GM19099 (cell line): ENCODE results near the gene FOCAD.

Source experiments
- POLR2A ChIP-seq: IDR thresholded peaks from 3 replicates; pipeline ENCODE4 v1.6.1; 2011; ENCODE audit warnings: low read depth; ENCODE audit not compliant: insufficient read length; ENCODE audit errors: extremely low read depth

Gene FOCAD, protein sequence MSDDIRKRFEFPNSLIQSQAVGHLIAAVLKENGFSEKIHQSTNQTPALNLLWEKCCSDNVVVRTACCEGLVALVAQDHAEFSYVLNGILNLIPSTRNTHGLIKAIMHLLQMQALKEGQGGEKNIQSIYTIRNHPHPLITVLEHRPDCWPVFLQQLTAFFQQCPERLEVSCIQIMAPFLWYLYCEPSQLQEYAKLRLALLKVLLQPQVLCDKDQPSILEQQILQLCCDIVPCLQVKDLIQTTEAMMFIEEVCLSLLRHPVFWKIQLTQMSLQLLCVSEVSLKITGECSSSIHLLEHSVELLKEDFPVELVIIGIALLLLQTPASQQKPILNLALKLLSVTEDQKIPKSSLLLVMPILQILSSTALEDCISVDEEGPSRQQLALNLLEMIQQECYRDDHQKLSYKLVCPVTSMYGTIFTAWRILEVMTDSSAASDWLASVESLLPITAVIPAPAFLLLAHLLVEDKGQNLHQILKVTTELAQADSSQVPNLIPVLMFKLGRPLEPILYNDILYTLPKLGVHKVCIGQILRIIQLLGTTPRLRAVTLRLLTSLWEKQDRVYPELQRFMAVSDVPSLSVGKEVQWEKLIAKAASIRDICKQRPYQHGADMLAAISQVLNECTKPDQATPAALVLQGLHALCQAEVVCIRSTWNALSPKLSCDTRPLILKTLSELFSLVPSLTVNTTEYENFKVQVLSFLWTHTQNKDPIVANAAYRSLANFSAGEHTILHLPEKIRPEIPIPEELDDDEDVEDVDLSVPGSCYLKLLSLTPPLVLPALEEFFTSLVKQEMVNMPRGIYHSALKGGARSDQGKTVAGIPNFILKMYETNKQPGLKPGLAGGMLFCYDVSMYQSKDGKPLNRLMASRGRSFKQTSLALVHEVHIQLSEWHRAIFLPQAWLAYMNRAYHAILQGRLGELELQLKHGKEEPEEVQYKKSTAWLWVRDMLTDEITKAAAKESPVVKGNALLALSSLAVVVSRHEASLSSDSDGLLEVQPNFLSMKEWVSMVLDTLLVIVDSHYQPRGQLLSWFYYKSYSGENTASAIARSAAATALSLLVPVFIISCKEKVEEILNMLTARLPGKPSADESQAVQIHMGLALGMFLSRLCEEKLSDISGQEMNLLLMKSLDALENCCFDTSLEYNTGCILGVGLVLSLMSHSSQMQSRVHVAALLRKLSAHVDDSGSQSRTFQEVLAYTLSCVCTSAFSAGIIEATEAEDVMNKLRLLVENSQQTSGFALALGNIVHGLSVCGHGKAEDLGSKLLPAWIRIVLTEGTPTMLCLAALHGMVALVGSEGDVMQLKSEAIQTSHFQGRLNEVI (N-terminal part only)

GRCh38 chr9:20684035-20684874 lies at the start of gene FOCAD:
FOCAD (plus strand) TSS chr9:20684259; CDS start chr9:20715354, 31,095 bp downstream.
- TF ChIP-seq POLR2A: peak; percentile 99

DNA sequence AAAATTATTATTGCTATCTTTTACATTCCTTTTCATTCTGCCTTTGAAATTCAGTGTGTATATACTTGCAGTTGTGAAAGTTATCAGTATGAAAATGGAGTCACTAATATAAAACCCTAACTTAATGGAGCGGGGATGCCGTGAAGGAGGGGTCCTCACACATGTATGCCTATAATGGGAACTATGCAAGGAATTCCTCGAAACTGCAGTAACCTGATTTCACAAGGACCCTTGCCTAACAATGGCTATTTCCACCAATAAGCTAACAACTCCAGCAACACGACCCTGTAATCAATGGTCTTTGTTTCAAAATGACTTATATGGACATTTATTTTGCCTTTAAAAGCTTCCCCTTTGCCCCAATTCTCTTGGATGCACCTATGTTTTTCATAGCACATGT lies 49.2 kb upstream of the FOCAD start:
- no peak for TF ChIP-seq POLR2A

- TF ChIP-seq POLR2A: no peak
Observed at GRCh38 chr9:20636888-20637440, 47.1 kb upstream of the FOCAD start.

DNA sequence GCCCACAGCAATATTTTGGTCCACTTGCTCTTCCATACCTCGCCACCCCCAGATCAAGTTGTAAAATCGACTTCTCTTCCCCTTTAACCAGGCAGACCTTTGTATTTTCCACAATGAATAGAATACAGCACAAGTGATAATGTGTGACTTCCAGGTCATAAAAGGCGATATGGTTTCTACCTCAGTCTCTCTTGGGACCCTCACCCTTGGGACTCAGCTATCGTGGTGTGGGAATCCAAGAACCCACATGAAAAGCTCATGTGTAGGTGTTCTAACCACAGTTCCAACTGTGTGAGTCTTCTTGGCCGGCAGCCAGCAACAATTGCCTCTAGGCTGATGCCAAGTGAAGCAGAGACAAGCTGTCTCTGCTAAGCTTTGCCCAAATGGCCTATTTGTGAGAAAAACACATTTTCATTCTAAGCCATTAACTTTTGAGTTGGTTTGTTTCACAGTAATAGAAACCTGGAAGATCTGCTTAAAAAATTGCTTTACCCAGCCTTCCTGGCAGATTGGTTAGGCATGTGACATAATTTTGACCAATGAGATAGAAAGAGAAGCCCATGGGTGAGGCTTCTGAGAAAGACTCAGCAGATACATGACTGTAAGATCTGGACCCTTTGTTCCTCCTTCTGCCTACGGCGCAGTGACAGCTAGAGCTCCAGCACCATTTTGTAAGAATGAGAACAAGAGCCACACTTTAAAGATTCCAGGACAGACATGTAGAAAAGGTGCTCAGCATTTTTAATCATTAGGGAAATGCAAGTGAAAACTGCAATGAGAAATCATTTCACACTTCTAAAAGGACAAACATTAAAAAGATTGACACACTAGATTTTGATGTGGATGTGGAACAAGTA lies 43.5 kb upstream of the FOCAD start:
- TF ChIP-seq POLR2A: peak; percentile 53

GRCh38 chr9:20642045-20642444 lies 42.0 kb upstream of the FOCAD start:
- no peak for TF ChIP-seq POLR2A

DNA sequence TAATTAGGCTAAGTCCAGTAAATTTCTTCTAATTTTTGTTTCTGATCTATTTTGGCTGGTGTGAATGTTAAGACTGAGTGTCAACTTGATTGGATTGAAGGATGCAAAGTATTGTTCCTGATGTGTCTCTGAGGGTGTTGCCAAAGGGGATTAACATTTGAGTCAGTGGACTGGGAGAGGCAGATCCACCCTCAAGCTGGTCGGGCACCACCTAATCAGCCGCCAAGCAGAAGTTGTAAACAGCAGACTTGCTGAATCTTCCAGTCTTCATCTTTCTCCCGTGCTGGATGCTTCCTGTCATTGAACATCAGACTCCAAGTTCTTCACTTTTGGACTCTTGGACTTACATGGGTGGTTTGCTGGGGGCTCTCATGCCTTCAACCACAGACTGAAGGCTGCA lies 40.4 kb upstream of the FOCAD start:
- no peak for TF ChIP-seq POLR2A

DNA sequence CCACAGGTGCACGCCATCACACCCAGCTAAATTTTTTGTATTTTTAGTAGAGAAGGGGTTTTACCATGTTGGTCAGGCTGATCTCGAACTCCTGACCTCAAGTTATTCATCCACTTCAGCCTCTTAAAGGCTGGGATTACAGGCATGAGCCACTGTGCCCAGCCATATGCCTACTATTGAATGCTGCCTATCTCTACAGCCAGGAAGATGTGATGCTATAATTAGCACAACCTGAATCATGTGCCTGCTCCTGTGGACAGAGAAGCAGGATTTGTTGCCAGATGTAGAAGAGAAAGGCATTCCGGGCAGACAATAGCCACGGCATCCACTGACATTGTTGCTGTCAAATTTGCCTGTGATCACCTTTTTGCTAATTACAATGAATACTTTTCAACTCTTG lies 37.4 kb upstream of the FOCAD start:
- TF ChIP-seq POLR2A: no peak

DNA sequence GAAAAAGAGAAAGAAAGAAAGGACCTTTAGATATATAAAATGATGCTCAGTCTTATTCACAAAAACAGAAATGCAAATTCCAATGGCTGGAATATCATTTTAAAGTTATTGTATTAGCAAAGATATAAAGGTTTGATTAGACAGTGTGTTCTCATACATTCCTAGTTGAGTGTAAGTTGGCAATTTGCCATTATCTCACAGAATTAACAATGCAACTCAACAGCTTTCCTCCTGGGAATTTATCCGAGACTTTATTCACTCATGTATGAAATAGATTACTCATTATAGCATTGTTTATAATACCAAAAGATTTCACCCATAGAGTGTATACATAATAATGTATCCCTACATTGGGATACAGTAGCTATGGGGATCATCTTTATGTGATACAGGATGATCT lies 34.7 kb upstream of the FOCAD start:
- TF ChIP-seq POLR2A: no peak

DNA sequence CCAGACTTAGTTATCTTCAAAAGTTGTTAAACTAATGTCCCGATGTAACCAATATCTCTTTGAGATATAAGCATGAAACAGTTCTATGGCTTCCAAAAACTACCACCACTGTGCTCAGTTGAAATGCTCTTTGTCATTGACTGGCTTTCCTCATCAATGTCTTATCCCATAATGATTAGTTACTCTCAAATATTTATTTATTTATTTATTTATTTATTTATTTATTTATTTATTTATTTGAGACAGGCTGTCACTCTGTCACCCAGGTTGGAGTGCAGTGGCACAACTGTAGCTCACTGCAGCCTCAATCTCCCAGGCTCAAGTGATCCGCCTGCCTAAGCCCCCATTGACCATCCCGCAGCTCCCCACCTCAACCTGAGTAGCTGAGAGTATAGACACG lies 33.7 kb upstream of the FOCAD start:
- no peak for TF ChIP-seq POLR2A

DNA sequence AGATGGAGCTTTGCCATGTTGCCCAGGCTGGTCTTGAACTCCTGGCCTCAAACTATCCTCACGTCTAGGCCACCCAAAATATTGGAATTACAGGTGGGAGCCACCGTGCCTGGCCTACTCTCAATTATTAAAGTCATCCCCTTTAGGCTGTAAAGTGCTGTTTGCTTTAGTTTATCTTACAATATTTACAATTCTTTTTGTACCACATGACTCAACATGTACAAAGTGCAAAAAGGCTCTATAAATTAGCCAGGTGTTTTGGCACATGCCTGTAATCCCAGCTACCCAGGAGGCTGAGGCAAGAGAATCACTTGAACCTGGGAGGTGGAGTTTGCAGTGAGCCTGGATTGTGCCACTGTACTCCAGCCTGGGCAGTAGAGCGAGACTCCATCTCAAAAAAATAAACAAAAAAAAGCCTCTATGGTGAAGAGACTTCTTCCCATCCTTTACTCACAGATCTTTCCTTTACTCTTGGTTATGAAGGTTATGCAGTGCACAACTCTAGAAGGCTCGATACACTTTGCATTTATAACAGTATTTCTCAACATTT lies 33.2 kb upstream of the FOCAD start:
- TF ChIP-seq POLR2A: no peak

- TF ChIP-seq POLR2A: no peak
Observed at GRCh38 chr9:20651939-20652338, 32.1 kb upstream of the FOCAD start.

GRCh38 chr9:20658677-20659473 lies 25.2 kb upstream of the FOCAD start:
- TF ChIP-seq POLR2A: no peak
